Measurements from ENCODE around the gene PML.
"Not testable (repeated sequence)": the region's sequence is repeated elsewhere in the genome, so short reads cannot be mapped to it uniquely, and the experiment has no call there.

PML gene

DNA sequence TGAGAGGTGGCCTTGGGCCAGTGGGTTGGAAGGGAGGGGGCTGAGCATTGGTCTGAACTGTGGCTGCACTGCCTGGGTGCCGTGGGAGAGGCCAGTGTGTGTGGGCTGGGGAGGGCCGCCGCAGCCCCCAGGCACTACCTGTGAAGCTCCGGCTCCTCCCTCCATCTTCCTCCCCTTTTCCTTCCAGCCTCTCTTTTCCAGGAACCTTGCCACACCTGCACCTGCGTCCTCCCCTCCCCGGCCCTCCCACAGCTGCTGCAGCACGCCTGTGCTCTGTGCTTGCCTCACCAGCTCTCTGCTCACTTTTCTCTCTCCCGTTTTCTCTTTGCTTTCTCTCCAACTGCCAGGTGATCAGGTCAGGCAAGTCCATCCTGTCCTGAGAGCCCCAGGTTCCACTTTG, 70.3 kb downstream of the PML start:
- not testable (repeated sequence) for DNase-seq

- DNase-seq = peak; percentile 63
These were observed 71.3 kb downstream of the PML start for GRCh38 chr15:74065684-74066411.

- DNase-seq = not testable (repeated sequence)
These were observed 77.1 kb downstream of the PML start for GRCh38 chr15:74071645-74072044.

GRCh38 chr15:74072132-74072531, 77.6 kb downstream of the PML start:
- DNase-seq = not testable (repeated sequence)

GRCh38 chr15:74072614-74073337, 78.3 kb downstream of the PML start:
- DNase-seq = peak; percentile 54

- not testable (repeated sequence) for DNase-seq
These were observed 81.3 kb downstream of the PML start for GRCh38 chr15:74075781-74076180.

- not testable (repeated sequence) for DNase-seq
These were observed 87.9 kb downstream of the PML start, which contains the start of gene GOLGA6A for GRCh38 chr15:74082450-74082849. GOLGA6A (minus strand) TSS chr15:74082550; CDS start chr15:74082509, 41 bp downstream.

DNA sequence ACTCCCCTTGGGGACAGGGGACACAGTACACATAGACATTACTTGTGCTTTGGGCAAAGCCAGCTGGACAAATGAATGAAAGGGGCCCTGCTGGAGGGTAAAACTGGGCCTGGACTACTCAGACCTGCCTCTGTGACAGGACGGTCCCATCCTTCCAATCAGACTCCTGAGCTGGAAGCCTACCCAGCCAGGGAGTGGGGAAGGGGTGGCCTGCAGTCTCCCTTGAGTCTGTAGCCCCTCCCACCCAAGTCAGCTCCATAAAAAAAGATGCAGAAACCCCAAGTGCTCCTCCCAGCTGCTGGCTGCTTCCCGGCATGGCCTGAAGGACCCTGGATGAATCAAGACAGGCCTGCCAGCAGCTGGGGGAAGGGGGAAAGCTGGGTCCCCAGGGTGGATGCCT, 100.1 kb downstream of the PML start:
- not testable (repeated sequence) for DNase-seq

GRCh38 chr15:74095610-74096009, 101.1 kb downstream of the PML start:
- not testable (repeated sequence) for DNase-seq

GRCh38 chr15:74096753-74097474, 102.4 kb downstream of the PML start:
- DNase-seq = not testable (repeated sequence)
